Urinary bladder (tissue), 2 donors: ENCODE results near the gene ZDHHC21. TPM values are rescaled to one million over a fixed set of nuclear protein-coding genes. Genes with fewer than 3 reads are reported as not detected.

Source experiments
- polyA plus RNA-seq: library from polyadenylated mRNA; stranded (reverse); fragments of 200-250 nt; gene quantifications from one replicate; pipeline ENCODE4 v1.2.3, GENCODE V29; 2013
- total RNA-seq: library from RNA; depleted of rRNA; stranded (reverse); fragments of >200 nt; gene quantifications from one replicate; pipeline ENCODE4 v1.2.3, GENCODE V29; 2014
- donor health status: healthy.

Gene ZDHHC21
- total and polyA plus RNA-seq, 2 donors = 3.2 to 71.0 TPM

Other genes starting within 250 kb of the ZDHHC21 start
- gene CER1, start 29.3 kb upstream of the ZDHHC21 start, total RNA-seq = 0.74 TPM
- gene CER1, start 29.3 kb upstream of the ZDHHC21 start, polyA plus RNA-seq = not detected
- gene FREM1, start 217.0 kb upstream of the ZDHHC21 start, total RNA-seq = 53.2 TPM
- 4.3 TPM for gene FREM1, start 217.0 kb upstream of the ZDHHC21 start, polyA plus RNA-seq